ENCODE measurements around the gene DDX17.
"Not testable (repeated sequence)": the region's sequence is repeated elsewhere in the genome, so short reads cannot be mapped to it uniquely, and the experiment has no call there.

The DDX17 gene

GRCh38 chr22:38477585-38477984 is 28.5 kb downstream of the DDX17 start:
- TF ChIP-seq CTCF (conservative IDR thresholded peaks at IDR 0.05; ENCODE audit: low read depth, low read length), result no peak
- no peak for DNase-seq (ENCODE audit: low read depth)
- no peak overlapping the region for H3K4me3 ChIP-seq (ENCODE audit: low read depth, low read length)

GRCh38 chr22:38474003-38474607 is 32.0 kb downstream of the DDX17 start:
- no peak for TF ChIP-seq CTCF (conservative IDR thresholded peaks at IDR 0.05; ENCODE audit: low read depth, low read length)
- H3K4me3 ChIP-seq (ENCODE audit: low read depth, low read length), result no peak overlapping the region
- DNase-seq (ENCODE audit: low read depth), result no peak

DNA sequence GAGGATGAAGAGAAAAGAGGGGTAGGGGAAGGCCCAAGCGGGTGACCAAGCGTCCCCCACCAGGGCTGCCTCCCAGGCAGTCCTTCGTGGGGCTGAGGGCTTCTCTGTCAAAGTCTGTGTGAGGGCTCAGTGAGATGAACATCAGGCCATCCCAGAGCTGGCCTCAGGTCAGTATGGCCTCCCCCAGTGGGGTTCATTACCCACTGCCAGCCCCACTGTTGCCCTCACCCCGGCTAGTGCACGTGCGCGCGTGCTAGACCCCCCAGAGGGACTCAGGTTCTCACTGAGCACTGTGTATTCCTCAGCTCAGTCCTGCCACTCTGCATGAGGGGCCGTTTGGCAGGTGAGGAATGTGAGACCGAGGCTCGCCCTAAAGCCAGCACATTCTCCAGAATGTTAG is 34.9 kb downstream of the DDX17 start:
- DNase-seq (ENCODE audit: low read depth), result no peak
- no peak overlapping the region for H3K4me3 ChIP-seq (ENCODE audit: low read depth, low read length)
- TF ChIP-seq CTCF (conservative IDR thresholded peaks at IDR 0.05; ENCODE audit: low read depth, low read length), result no peak

GRCh38 chr22:38470179-38470578 is 35.9 kb downstream of the DDX17 start:
- H3K4me3 ChIP-seq (ENCODE audit: low read depth, low read length); DNase-seq (ENCODE audit: low read depth): not testable (repeated sequence)

GRCh38 chr22:38469306-38469781 is 36.8 kb downstream of the DDX17 start:
- TF ChIP-seq CTCF (conservative IDR thresholded peaks at IDR 0.05; ENCODE audit: low read depth, low read length), result no peak
- H3K4me3 ChIP-seq (ENCODE audit: low read depth, low read length), result peak overlapping the region; percentile 95
- DNase-seq (ENCODE audit: low read depth), result no peak

DNA sequence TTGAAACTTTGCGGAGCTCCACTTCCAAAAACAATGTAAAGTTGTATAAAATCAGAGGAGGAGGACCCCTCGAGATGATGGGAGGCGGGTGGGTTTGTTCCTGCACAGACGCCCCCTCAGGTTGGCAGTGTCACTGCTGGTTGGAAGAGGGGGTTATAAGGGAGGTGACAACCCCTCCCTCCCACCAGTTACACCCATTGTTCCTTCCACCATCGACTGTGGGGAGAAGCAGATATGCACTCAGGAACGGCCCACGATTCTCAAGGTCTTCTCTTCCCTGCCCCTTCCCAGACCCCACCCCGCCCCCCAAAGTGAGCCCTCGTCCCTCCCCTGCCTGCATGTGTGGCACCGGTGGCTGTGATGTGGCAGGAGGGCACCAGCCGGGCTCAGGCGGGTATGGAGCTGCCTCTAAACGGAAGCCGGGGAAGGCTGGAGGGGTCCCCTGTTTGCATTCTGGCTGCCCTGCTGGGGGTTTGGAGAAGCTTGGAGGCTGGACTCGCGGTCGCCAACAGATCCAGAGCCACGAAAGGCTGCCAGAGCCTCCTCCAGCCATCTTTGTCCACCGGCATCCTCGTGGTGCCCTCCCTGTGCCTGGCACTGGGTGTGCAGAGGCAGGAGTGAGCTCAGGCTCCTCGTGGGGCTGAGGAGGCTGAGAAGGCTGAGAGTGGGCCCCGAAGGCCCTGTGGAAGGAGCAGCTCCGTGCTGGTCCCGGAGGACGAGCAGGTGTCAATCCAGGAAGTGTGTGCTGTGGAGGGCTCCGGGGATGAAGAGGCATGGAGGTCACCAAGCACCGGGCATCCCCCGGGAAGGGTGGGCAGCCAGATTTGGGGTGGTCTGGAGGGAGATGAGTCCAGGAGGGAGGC is 37.4 kb downstream of the DDX17 start:
- H3K4me3 ChIP-seq (ENCODE audit: low read depth, low read length), result peak overlapping the region; percentile 95

More for the DNA sequence above, 37.4 kb downstream of the DDX17 start:
- TF ChIP-seq CTCF (conservative IDR thresholded peaks at IDR 0.05; ENCODE audit: low read depth, low read length), result peak; percentile 32
- no peak for DNase-seq (ENCODE audit: low read depth)
